OCI-M2 (cell line): ENCODE data around the gene PLAGL1.

Experiments
- DNase-seq: peaks from one replicate; lab custom pipeline; 2025; ENCODE audit not compliant: unreplicated experiment; lab: John Stamatoyannopoulos, UW

The PLAGL1 gene

DNA sequence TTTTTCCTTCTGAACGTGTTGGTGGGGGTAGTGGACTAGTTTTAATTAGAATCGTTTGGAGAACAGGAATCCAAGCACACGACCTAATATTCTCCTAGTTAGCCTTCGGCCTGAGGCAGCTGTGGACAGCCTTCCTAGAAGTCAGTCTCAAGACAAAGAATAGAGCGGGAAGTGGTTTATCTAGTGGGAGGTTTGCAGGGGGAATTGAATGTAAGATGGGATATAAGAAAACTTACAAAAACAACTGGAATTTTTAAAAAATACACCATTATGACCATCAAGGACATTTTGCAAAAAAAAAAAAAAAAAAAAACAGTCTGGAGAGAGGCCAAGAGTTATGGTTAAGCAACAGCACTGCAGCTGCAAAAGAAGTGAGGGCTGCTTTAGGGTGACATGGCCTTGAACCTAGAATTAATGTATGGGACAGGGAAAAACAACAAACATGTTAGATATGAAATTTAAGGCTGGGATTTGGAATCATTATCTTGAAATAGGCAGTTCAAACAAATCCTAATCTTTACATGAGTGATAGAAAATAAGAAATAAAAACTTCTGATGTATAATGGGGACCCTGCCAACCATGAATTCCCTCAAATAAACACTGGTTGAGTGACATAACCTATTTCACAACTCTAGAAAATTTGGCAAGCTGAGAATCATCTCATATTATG lies 40.2 kb downstream of the PLAGL1 start:
- DNase-seq, result no peak

DNA sequence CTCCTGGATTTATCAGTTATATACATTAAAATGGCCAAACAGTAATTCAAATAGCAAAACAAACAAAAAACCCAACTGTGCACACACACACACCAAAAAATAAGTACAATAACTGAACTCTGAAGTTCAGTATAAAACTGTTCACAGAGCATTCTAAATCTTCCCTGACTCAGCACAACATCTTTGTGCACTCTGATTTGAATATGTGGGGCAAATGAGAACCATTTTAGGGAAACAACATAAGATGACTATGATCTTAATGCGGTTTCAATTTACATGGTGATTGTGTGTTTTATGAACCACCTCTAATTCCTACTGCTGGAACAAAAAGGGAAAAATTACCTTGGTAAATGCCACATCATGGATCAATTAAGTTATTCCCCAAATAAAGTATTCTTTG lies 41.7 kb downstream of the PLAGL1 start:
- no peak for DNase-seq

DNA sequence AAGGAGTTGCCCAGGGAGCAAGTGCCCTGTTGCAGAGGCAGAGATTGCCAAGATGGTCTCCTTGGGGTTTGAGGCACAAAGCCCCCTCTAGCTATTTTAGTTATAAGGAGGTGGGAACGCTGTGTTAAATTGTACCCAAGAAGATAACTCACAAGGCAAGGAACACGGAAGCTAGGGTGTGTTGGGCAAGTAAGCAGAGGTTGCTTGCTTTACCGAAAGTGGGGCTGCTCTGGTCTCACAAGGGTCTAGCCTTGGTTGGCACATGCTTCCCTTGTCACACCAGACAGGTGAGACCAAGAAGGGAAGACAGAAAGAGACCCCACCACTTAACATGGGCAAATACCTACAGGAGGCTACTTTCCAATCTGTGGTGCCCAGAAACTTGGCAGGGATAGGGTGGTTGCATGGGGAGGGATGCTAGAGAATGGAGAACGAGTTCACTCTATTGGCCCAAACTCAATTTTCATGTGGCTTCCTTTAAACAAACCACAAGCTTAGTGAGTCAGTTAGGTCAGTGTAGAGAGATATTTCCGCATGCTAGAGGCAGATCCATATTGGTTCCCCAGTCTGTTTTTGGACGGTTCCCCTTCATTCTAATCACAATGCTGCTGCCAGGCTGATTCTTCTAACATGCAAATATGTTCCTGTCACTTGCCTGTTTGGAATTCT lies 42.4 kb downstream of the PLAGL1 start:
- no peak for DNase-seq

DNA sequence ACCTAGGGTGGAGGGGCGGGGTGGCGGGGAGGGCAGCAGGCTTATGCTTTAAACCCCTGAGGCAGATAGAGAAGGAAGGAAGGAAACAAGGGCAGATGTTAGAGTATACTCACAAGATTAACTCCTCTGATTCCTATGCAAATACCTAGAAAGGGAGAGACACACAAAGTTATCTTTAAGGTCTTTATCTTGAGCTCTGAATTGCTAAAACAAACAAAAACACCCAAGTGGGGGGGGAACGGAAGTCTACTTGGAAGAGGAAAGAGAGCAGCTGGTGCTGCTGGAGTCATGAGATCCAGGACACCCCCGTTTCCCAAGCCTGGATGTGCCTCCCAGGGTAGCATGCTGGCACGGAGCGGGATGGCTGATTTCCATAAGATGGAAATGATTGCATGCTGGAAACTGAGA lies 43.4 kb downstream of the PLAGL1 start:
- DNase-seq, result no peak

DNA sequence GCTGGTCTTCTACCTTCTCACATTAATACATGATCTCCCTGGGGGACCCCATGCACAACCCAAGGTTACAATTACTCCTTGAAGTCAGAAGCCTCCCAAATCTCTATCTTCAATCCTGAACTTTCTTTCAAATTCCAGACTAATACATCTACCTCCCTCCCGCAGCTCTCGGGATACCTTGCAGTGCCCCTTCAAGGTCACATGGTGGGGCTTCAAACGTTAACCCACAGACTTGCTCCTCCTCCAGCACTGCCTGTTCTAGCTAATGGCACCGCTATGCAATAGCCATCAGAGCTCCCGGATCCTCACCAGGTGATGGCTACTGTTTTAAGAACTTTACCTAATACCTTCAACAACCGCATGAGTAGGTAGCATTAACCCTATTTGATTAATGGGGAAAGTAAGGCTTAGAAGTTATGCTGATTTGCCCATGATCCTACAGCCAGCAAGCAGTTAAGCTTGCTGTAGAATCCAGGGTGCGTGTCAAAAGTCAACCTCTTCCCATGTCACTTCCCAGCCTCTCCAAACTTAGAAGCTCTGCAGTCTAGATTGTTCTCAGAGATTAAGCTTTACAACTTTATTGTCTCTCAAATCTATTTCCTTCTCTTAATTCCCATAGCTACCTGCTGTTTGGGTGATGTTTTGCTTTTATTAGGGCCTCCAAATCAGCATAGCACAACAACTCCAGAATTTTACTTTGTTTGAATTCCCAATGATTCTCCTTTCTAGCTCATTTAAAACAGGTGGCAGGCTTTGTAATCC lies 44.7 kb downstream of the PLAGL1 start:
- no peak for DNase-seq

DNA sequence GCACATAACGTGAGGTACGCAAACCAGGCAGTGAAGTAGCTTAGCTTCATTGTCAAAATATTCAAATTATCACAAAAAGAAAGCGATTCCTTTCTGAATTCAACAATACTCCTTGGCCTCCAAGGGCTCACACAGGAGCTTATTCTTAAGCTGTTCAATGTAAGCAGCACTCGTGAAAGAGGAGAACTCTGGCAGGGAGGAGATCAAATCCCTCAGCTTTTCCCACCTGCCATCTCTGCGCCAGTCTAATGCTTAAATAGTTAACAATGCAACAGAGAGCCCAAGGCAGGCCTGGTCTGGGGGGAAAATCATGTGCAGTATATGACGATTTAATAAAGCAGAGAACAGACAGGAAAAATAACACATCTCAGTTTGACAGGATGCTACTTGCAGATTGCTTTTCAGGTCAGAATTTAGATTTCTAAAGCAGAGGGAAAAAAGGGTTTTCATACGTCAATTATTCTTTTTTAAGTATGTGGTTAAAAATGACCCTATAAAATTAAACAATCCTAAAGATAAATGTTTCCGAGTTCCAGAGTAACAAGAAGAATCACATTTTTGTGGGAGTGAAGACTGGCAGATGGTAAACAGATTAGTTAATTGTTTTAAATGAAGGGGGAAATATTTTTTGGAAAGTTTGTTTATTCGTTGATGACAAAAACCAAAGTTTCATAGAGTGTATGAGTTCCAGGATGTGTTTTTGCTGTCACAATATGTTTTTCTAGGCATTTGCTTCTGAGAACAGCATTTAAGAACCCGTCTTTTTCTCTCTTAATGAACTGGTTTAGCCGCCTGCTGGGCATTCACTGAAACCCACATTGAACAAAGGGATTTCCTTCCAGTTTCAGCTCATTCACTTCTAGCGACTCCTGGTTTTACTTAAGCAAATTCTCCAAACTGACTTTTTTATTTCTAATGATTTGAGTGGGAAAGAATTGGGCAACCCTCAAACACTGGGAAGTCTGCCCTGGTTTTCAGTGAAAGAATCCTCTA lies 45.9 kb downstream of the PLAGL1 start:
- no peak for DNase-seq

DNA sequence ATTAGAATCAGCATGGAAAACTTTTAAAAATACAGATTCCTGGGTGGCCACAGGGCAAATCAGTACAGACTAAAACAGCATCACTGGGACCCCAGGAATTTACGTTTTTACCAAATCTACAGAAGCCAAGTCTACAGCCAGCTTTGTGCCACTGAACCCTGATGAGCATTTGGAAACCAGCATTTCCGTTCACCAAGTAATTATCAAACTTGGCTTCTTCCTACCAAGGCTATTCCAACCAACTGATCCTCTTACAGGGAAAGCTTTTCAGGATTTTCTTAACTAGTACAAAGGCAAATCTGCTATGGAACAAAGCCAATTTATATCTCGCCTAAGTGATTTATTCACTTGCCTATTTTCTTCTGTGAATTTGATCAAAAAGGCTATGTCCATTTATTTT lies 47.0 kb downstream of the PLAGL1 start:
- DNase-seq, result no peak

DNA sequence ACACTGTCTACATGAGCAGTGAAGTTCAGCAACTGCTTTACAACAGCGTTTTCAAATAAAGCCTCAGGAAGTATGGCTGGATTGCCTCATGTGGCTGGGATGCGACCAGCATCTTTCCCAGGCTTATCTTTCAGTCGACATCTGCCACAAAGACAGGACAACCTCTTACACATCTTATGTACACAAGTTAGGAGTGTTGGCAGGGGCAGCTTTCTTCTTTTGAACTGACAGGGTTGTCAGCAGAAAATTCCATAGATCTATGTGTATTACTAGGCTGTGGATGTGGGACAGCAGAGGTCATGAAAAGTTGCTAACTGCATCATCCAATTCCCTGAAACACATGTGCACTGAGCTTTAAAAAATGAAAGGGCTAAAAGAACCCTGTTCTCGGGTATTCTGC lies 48.1 kb downstream of the PLAGL1 start:
- no peak for DNase-seq

DNA sequence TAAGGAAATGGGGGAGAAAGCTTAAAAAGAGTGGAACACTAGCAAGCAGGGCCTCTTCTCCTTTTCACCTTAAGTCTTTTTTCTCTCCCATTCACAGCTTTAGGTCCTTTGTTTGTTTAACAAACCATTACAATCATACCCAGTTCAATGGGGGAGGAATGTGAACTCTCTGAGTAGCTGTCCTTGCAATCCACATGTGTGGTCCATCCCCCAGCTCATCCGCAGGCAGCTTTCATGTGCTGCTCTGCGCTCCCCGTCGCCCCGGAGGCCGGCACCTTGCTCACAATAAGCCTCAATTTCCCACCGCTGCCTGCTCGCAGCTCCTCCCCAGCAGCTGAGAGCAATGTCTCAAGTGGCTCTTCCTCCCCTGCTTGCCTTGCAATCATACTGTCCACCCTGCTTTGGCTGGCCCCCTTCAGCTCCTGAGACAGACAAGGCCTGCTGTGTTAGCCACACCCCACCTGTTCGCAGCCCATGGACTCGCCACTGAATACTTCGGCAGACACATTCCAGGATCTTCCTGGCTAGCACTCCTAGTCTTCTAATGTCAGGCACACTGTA lies 49.1 kb downstream of the PLAGL1 start:
- no peak for DNase-seq

DNA sequence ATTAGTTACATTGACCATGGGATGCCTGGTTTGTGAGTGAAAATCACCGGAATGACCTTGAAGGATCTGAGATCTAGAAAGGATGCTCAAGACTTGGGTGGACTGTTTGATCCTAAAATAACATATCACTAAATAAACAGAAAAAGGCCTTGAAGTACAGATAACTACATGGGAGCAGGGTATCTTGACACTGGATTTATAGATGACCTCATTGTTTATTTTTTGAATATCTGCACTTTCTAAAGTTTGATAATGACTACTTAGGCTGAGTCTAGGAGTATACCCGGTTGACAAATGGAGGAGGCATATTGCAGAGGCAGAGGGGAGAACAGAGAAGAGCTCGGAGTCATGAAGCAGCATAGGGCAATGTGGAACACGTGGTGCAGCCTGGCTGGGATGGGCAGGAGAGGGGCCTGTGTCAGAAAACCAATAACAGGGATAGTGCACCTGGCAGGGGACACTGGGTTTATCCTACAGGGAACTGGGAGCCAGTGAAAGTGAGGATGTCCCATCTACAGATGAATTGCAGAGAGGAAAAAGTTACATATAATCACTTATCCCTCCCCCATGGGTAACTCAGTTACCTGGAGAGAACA lies 50.3 kb downstream of the PLAGL1 start:
- DNase-seq, result no peak

DNA sequence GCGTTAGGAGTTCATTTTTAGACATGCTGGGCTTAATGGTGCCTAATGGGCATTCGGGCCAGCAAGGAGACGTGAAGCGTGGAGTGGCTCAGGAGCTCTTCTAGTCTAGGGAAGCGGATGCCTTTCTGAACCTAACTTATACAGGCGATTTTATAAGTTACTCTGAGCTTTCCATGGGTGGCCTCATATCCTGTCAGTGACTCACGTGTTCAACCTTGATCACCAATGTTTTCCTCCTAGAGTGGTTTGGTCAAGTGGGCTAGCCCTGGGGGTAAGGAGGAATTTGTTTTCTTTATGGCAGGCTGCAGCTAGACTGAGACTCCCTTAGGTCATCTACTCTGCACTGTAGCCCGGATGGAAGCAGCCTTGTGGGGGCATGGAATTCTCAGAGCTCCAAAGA lies 52.1 kb downstream of the PLAGL1 start:
- DNase-seq, result no peak

DNA sequence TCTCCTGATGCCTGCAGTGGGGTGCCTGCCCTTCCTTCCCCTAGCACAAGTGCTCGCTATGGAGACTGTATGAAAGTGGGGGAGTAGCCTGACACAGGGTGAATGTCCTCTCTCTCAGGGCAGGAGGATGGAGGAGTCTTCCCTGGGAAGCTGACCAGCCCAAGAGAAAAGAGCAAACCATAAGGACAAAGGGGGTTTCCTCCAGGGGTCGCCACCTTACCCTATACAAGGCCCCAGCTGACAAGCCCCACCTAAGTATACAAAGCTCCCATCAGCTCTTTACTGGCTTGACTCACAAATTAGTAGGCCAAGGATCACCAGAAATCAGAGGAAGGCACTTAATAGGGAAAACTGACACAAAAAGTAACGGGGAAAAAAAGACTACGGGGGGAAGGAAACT lies 54.1 kb downstream of the PLAGL1 start:
- no peak for DNase-seq

DNA sequence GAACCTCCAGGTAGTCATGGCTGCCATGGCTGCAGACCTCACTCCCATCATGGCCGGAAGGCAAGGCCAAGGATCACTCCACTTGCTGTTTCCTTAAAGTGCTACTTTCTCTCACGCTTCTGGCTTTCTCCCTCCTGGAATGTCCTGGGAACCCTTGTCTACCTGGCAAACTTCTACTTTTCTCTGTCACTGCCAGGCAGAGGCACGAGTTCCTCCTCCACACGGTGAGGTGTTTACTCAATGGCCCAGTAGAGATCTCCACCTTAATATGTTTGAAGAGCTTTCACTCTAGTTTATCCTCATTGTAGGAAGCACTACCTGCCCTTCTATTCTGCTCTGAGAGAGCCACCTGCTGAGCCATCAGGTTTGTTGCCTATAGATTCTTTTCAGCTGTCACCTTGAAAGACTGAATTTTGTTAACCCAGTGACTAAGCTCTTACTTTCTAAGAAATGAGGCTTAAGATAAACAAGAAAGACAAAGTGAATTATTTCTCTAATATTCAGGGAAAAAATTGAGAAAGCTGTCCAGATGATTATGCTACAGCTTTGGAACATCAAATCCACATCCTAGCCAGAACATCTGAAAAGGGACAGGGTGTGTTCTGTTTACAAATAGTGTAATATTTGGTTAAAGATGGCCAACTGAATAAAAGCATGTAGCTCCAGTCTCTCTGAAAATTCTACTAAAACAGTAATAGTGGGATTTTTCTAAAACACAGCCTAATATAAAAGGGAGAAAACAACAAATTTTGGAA lies 54.9 kb downstream of the PLAGL1 start:
- DNase-seq, result no peak

DNA sequence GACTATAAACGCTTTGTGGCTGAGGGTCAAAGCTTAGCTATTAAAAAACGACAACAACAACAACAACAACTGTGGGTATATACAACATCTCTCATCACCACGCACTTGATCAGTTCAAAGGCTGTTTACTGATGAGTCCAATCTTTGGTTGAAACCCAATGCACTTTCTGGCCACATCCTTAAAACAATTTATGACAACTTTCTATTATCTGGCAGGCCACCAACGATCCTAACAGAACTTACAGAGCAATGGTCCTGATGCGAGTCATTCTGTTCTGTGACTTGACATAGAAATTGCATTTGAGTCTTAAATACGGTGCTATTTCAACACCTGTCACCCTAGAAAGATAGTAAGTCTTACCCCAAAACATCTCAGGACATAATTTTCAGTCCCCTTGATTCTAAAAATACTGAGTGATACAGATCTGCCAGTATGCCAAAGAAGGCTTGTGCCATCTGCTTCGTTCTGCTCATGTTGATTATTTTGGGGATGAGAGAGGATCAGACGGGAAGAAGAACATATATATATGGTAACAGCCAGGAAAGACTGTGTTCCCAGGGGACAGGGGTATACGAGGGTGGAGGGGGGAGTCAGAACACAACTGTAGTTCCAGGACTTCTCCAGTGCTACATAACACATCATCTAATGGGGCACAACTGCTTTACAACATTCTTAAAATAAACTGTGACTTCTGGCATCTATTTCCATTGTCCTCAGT lies 55.8 kb downstream of the PLAGL1 start:
- DNase-seq, result no peak

DNA sequence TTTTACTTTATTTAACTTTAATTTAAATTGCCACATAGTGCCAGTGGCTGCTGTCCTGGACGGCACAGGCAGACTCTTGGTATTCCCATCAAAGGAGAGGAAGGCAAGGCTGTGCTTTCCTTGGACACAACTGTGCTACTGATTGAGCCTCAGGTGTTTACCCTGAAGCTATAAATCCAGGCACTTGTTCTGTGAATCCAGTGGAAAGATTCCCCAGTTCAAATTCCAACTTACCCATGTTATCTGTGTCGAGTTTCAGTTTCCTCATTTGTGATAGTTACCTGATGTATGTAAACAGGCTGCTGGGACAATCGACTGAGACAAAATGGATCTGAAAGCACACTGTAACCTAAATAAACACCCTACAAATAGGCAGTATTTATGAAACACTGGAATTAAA lies 57.2 kb downstream of the PLAGL1 start:
- no peak for DNase-seq

DNA sequence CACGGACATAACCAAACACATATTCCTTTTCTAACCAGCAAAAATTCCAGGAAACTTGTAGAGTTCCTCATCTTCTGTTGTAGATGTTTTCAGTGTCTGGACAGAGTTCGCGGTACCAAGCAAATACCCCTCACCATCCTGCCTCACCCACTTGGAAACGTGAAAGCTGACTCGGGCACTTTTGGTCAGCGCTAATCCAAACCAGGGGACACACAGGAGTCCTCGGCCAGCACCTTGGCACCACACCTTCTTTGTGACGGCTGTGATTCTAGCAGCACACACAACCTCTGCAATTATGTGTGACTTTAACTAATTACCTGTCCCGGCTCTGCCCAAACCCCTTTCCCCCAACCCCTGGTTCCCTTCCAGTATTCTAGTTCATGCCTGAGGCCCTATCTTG lies 58.1 kb downstream of the PLAGL1 start:
- no peak for DNase-seq

DNA sequence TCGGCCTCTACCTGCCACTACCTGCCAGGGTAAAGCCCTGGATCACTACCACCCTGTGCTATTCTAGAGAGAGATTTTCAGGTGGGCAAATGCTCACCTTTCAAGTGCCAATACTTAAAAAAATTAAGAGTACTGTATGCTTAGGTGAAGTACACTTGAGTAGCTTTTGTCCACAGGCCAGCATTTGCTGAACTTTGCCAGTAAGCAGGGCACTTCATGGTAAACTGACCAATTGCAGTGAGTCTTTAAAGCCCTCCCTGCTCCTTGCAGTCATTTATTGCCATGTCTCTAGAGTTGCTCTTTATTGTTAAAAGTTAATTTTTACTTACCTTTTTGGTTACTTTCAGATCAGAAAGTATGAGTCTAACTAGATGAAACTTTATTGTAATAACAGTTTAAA lies 58.5 kb downstream of the PLAGL1 start:
- no peak for DNase-seq

DNA sequence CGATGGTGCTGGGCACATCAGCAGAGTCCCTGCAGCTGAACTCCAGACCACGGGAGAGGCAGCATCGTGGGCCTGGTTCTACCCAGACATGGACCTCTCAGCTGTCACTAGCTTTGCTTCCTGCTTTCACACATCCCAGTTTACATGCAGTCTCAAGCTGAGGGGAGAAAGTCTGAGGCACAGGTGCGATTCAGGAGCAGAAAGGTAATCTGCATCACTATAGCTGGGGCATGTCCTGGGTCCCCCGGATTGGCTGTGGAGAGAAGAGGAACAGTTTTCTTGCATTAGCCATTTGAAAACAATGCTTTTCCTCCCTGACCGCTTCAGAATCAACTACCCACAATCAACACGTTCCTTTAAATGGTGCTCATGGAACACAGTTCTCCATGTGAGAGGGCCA lies 59.9 kb downstream of the PLAGL1 start:
- DNase-seq, result no peak
